ENCODE measurements around the gene CCDC148.

Gene CCDC148

DNA sequence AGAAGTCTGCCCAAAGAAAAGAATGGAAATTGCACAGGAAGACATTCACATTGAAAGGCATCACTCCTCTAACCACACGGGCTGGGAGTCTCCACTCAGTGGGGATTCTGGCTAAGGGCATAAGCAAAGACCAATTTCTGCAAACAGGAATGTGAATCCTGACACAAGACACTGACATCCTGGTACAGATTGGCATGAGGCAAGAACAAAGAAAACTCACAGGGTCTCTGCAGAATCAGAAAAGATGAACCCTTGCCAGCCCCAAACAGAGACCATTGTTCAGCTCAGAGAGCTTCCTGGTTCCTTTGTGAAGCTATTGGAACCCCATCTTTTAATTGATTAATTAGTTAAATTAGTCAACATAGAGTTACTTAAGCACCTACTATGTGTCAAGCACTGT lies 272.6 kb downstream of the CCDC148 start:
- TF ChIP-seq, protein P1, sequence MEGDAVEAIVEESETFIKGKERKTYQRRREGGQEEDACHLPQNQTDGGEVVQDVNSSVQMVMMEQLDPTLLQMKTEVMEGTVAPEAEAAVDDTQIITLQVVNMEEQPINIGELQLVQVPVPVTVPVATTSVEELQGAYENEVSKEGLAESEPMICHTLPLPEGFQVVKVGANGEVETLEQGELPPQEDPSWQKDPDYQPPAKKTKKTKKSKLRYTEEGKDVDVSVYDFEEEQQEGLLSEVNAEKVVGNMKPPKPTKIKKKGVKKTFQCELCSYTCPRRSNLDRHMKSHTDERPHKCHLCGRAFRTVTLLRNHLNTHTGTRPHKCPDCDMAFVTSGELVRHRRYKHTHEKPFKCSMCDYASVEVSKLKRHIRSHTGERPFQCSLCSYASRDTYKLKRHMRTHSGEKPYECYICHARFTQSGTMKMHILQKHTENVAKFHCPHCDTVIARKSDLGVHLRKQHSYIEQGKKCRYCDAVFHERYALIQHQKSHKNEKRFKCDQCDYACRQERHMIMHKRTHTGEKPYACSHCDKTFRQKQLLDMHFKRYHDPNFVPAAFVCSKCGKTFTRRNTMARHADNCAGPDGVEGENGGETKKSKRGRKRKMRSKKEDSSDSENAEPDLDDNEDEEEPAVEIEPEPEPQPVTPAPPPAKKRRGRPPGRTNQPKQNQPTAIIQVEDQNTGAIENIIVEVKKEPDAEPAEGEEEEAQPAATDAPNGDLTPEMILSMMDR (conservative IDR thresholded peaks at IDR 0.05; ENCODE audit: low read depth, low read length), result no peak
- no peak for DNase-seq (ENCODE audit: low read depth)
- H3K4me3 ChIP-seq (ENCODE audit: low read depth, low read length), result no peak overlapping the region

DNA sequence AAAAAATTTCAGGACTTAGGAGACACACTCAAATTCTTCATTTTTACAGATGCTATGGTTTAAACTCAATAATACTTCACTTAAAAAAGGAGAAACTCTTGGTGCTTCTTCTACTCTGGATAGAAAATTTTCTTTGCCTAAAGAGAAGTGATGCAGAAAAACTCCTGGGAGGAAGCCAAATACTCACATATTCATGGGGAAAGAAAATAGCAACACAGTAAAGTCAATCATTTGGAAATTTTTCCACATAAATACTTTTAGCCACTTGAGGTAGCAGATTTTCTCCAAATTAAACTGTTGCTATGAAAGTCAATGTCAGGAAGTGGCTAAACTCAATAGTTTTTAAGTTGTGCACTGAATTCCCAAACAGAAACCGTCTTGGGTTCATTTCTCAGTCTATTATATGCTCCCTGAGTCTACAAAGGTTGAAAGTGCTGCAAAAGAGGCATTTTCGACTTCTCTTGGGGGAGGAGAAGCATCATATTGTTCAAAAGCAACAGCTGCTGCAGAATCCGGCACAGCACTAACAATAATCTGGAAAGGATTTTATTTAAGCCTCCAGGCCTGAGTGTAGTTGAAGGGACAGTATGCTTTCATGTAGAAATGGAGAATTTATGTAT lies 273.8 kb downstream of the CCDC148 start:
- TF ChIP-seq, protein P1 (conservative IDR thresholded peaks at IDR 0.05; ENCODE audit: low read depth, low read length), result no peak
- DNase-seq (ENCODE audit: low read depth), result no peak
- H3K4me3 ChIP-seq (ENCODE audit: low read depth, low read length), result no peak overlapping the region

DNA sequence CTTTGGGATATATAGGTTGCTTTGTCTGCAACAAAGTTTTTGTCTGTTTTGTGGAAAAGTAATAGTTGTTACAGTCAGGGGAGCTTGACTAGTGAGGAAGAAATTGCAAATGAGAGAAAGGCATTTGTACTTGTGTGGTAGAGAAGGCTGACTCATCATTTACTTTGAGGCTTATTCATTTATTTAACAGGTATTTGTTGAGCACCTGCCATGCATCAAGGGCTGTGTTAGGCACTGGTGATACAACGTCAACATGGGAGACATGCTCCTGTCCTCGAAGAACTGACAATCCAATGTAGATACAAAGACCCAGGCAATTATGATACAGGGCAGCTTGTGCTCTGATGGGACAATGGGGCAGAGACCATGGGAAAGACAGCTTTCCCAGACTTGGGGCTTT lies 275.4 kb downstream of the CCDC148 start:
- DNase-seq (ENCODE audit: low read depth), result no peak
- no peak overlapping the region for H3K4me3 ChIP-seq (ENCODE audit: low read depth, low read length)
- TF ChIP-seq, protein P1 (conservative IDR thresholded peaks at IDR 0.05; ENCODE audit: low read depth, low read length), result no peak

DNA sequence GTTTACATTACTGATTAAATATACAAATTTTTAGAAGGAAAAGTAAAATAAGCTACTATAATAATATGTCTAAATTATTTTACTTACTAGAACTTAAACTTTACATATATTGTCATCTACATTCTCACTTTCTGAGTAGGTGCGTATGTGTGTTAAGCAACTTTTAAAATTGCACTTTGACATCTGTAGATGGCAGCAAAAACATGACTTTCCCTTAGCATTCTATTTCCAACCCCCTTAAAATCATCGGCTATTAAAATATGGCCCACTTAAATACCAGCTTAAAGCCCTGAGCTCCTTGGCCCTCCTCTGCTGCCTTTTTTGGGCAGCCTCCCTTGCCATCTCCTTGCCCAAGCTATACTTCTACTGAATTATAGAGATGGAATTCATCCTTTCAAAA lies 276.9 kb downstream of the CCDC148 start:
- DNase-seq (ENCODE audit: low read depth), result peak; percentile 72
- TF ChIP-seq, protein P1 (conservative IDR thresholded peaks at IDR 0.05; ENCODE audit: low read depth, low read length), result peak; percentile 54
- no peak overlapping the region for H3K4me3 ChIP-seq (ENCODE audit: low read depth, low read length)

DNA sequence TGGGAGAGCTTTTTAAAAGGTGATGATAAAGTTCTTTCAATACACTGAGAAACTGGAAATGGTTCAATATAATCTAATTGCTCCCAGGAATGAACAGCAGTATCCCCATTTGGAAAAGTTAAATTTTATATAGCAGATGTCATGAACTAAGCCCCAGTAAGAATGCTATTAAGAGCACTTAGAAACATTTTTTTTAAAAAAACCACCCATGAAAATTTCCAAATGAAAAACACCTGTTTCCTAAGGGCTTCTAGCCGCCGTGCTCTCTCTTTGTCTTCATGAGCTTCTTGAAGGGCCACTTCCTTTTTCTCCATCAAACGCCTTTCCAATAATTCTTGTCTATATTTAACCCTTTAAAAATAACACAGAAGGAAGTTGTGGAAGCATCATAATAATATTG lies 277.9 kb downstream of the CCDC148 start:
- TF ChIP-seq, protein P1 (conservative IDR thresholded peaks at IDR 0.05; ENCODE audit: low read depth, low read length), result no peak
- DNase-seq (ENCODE audit: low read depth), result no peak
- H3K4me3 ChIP-seq (ENCODE audit: low read depth, low read length), result no peak overlapping the region

DNA sequence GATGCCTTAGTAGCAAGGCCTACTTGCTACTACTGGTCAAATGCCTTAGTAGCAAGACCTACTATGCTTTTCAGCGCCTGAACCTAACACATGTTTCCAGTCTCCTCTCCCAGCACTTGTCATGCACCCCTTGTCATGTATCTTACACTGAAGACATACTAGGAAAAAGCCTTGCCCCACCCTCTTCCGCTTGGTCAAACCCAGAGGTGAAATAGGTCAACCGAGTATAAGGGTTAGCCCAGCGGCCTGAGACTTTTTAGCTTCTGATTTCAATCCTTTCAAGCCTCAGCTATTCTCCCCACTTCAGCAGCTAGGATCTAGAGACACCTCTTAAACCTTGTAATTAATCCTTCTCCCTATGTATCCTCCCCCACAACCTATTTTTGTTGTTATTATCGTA lies 281.6 kb downstream of the CCDC148 start:
- TF ChIP-seq, protein P1 (conservative IDR thresholded peaks at IDR 0.05; ENCODE audit: low read depth, low read length), result no peak
- no peak for DNase-seq (ENCODE audit: low read depth)
- H3K4me3 ChIP-seq (ENCODE audit: low read depth, low read length), result no peak overlapping the region

DNA sequence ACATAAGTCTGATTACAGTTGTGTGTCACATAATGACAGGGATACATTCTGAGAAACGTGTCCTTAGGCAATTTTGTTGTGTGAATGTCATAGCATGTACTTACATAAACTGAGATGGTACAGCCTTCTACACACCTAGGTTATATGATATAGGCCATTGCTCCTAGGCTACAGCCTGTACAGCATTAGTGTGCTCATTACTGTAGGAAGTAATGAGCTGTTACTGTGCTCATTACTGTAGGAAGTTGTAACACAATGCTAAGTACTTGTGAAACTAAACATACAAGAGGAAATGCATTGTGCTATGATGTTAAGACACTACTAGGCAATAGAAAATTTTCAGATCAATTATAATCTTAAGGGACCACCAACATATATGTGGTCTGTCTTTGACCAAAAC lies 282.1 kb downstream of the CCDC148 start:
- H3K4me3 ChIP-seq (ENCODE audit: low read depth, low read length), result no peak overlapping the region

More for the DNA sequence above, 282.1 kb downstream of the CCDC148 start:
- no peak for DNase-seq (ENCODE audit: low read depth)
- TF ChIP-seq, protein P1 (conservative IDR thresholded peaks at IDR 0.05; ENCODE audit: low read depth, low read length), result no peak

Data from choroid plexus epithelial cell (primary cell).